ENCODE measurements around the gene PDK2. TPM values are rescaled to one million over a fixed set of nuclear protein-coding genes. Genes with fewer than 3 reads are reported as not detected.

Gene PDK2
- total RNA-seq, 1 donor from 2014 or later, result 44.9 TPM

DNA sequence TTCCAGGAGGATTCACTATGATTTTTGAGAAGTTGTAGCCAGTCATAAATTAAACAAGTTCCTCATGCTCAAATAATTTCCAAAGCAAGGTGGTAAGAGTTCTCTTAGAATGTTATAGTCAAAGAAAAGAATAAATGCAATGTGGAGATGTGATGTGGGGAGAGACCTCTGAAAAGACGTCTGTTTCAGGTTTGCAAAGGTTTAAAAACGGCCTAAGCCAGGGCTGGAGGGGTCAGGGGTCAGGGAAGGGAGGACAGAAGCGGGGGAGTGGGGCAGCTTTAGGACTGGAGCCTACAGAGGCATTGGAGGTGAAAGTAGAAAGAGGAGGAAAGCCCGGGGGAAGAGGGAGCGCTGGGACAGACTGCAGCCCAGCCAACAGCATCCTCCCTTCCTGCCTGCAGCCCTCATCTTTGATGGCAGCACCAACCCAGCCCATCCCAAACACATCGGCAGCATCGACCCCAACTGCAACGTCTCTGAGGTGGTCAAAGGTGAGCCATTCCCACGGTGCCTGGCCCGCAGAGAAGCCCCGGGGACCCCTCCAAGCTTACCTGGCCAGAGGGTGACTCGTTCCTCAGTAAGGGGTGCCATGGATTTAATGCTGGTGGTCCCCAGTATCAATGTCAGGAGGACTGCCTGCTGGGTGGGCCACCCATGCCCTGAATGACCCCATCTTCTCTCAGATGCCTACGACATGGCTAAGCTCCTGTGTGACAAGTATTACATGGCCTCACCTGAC, 11.4 kb downstream of the PDK2 start:
- Mint-ChIP-seq H3K36me3 (peaks cover 7% of the 10 kb centered on the region), H3K27me3 (no peaks in the 10 kb centered on the region), H3K4me3 (no peak overlapping the region), H3K27ac (no peak overlapping the region), H3K9me3 (no peaks in the 10 kb centered on the region), H3K4me1 (ENCODE audit: unreplicated experiment) (peaks cover 5% of the 10 kb centered on the region)
- DNase-seq (ENCODE audit: extremely low spot score, unreplicated experiment), result no peak
- TF ChIP-seq, protein P1, sequence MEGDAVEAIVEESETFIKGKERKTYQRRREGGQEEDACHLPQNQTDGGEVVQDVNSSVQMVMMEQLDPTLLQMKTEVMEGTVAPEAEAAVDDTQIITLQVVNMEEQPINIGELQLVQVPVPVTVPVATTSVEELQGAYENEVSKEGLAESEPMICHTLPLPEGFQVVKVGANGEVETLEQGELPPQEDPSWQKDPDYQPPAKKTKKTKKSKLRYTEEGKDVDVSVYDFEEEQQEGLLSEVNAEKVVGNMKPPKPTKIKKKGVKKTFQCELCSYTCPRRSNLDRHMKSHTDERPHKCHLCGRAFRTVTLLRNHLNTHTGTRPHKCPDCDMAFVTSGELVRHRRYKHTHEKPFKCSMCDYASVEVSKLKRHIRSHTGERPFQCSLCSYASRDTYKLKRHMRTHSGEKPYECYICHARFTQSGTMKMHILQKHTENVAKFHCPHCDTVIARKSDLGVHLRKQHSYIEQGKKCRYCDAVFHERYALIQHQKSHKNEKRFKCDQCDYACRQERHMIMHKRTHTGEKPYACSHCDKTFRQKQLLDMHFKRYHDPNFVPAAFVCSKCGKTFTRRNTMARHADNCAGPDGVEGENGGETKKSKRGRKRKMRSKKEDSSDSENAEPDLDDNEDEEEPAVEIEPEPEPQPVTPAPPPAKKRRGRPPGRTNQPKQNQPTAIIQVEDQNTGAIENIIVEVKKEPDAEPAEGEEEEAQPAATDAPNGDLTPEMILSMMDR (conservative IDR thresholded peaks at IDR 0.05), result no peak

DNA sequence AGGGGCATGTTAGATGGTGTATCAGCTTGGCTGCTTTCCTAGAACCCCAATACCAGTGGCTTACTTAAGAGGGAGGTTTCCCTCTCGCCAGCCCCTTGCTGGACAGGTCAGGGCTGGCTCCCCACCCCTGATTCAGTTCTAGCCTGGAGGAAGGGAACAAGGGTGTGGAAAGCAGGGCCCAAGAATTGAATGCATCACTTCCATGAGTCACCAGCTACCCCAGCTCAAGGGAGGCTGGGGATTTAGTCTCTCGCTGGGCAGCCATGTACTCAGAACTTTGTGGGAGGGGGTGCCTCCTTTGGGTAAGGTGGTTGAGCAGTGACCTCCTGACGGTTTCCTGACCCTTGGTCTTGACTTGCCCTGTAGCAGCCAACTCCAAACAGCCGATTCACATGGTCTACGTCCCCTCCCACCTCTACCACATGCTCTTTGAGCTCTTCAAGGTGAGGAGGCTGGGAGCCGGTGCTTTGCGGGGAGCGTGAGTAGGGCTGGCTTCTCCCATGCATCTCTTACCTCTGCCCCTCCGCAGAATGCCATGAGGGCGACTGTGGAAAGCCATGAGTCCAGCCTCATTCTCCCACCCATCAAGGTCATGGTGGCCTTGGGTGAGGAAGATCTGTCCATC, 12.8 kb downstream of the PDK2 start:
- TF ChIP-seq, protein P1 (conservative IDR thresholded peaks at IDR 0.05), result no peak
- Mint-ChIP-seq H3K4me1 (ENCODE audit: unreplicated experiment) (no peaks in the 10 kb centered on the region), H3K27me3 (no peaks in the 10 kb centered on the region), H3K9me3 (no peaks in the 10 kb centered on the region), H3K27ac (no peak overlapping the region), H3K4me3 (no peak overlapping the region), H3K36me3 (peaks cover 7% of the 10 kb centered on the region)
- no peak for DNase-seq (ENCODE audit: extremely low spot score, unreplicated experiment)

DNA sequence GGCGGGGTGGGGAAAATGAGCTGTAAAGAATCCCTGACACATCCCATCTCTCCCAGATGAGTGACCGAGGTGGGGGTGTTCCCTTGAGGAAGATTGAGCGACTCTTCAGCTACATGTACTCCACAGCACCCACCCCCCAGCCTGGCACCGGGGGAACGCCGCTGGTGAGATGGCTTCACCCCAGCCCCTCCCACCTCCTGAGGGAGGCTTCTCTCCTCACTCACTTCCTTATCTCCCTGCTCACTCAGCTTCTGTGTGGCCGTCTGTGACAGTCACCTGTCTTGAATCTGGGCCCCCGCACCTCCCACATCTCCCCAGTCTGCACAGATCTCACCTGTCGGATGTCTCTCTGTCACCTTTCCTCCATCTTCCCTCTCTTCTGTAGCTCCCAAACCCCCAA, 13.4 kb downstream of the PDK2 start:
- H3K27ac Mint-ChIP-seq, result no peak overlapping the region

DNA sequence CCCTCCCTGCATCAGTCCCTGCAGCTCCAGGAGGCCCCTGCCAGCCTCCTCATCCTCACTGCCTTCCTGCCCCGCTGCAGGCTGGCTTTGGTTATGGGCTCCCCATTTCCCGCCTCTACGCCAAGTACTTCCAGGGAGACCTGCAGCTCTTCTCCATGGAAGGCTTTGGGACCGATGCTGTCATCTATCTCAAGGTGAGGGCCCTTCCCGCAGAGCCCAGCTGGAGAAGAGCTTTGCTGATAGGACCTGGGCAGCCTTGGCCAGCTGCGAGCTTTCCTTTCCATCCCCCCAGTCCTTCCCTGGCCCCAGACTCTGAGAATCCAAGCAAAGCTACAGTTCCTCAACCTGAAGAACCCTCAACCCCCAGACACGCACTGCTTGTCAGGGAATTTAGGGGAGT, 14.1 kb downstream of the PDK2 start:
- TF ChIP-seq, protein P1 (conservative IDR thresholded peaks at IDR 0.05), result no peak
- no peak overlapping the region for H3K27ac Mint-ChIP-seq
- no peaks in the 10 kb centered on the region for H3K27me3 Mint-ChIP-seq
- H3K4me3 Mint-ChIP-seq, result no peak overlapping the region
- no peaks in the 10 kb centered on the region for H3K4me1 Mint-ChIP-seq (ENCODE audit: unreplicated experiment)
- H3K36me3 Mint-ChIP-seq, result peaks cover 7% of the 10 kb centered on the region
- no peak for DNase-seq (ENCODE audit: extremely low spot score, unreplicated experiment)
- no peaks in the 10 kb centered on the region for H3K9me3 Mint-ChIP-seq

More for the DNA sequence above, 13.4 kb downstream of the PDK2 start:
- Mint-ChIP-seq H3K9me3 (no peaks in the 10 kb centered on the region), H3K27me3 (no peaks in the 10 kb centered on the region), H3K4me1 (ENCODE audit: unreplicated experiment) (no peaks in the 10 kb centered on the region), H3K36me3 (peaks cover 7% of the 10 kb centered on the region), H3K4me3 (no peak overlapping the region)
- TF ChIP-seq, protein P1 (conservative IDR thresholded peaks at IDR 0.05), result no peak
- no peak for DNase-seq (ENCODE audit: extremely low spot score, unreplicated experiment)

DNA sequence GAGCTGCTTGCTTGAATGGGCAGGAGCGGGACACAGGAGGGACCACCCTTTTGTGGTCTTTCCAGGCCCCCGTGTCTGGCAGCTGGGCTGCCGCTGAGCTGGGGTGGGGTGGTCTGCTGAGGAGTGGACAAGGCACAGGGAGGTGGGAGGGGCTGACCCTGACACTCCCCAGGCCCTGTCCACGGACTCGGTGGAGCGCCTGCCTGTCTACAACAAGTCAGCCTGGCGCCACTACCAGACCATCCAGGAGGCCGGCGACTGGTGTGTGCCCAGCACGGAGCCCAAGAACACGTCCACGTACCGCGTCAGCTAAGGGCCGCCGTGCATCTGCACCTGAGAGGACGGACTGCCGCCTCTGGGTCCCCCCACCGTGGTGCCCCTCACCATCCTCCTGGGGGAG, 14.6 kb downstream of the PDK2 start:
- TF ChIP-seq, protein P1 (conservative IDR thresholded peaks at IDR 0.05), result no peak
- DNase-seq (ENCODE audit: extremely low spot score, unreplicated experiment), result no peak
- H3K4me1 Mint-ChIP-seq (ENCODE audit: unreplicated experiment), result peaks cover 1% of the 10 kb centered on the region
- no peaks in the 10 kb centered on the region for H3K9me3 Mint-ChIP-seq
- H3K27me3 Mint-ChIP-seq, result no peaks in the 10 kb centered on the region
- H3K4me3 Mint-ChIP-seq, result no peak overlapping the region
- H3K36me3 Mint-ChIP-seq, result peaks cover 7% of the 10 kb centered on the region
- H3K27ac Mint-ChIP-seq, result no peak overlapping the region

Data from type B pancreatic cell (in vitro differentiated cells).